Measurements from ENCODE around the gene YEATS2. TPM values are rescaled to one million over a fixed set of nuclear protein-coding genes. Genes with fewer than 3 reads are reported as not detected.
A peak's percentile ranks its signal among the peaks of the same experiment; 100 is the strongest.

YEATS2 gene
- total RNA-seq, 2 donors from 2014 or later: 62.2 to 120 TPM

GRCh38 chr3:183837894-183838293, 140.3 kb downstream of the YEATS2 start:
- Mint-ChIP-seq H3K4me3 (no peak overlapping the region), H3K27me3 (no peaks in the 10 kb centered on the region), H3K9me3 (no peaks in the 10 kb centered on the region), H3K36me3 (ENCODE audit: low read depth) (peaks cover 92% of the 10 kb centered on the region), H3K27ac (peak overlapping the region; percentile 29), H3K4me1 (no peaks in the 10 kb centered on the region)
- no peak for ATAC-seq (replicated peaks)

- H3K4me3 Mint-ChIP-seq: no peak overlapping the region
- H3K9me3 Mint-ChIP-seq: no peaks in the 10 kb centered on the region
- no peak overlapping the region for H3K27ac Mint-ChIP-seq
- H3K4me1 Mint-ChIP-seq: no peaks in the 10 kb centered on the region
- H3K27me3 Mint-ChIP-seq: no peaks in the 10 kb centered on the region
- H3K36me3 Mint-ChIP-seq (ENCODE audit: low read depth): peaks cover 92% of the 10 kb centered on the region
- no peak for ATAC-seq (replicated peaks)
Measured at GRCh38 chr3:183839751-183840150, 142.2 kb downstream of the YEATS2 start.

DNA sequence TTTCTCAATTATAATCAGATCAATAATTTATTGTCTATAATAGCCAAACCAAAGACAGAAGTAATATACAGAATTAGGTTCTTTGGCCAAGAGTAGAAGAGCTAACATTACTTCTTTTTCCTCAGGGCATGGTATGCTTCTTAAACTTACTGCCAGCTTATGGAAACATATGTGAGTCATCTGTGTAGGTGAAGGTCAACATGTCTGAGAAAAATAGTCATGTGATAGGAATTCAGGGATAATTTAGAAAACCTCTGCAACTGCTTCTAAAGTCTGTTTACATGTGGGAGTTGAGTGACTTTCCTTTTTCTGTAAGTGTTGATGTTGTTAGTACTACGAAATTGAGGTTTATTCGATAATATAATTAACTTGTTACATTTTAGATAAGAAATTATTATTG, 147.0 kb downstream of the YEATS2 start:
- Mint-ChIP-seq H3K27ac (peak overlapping the region; percentile 44), H3K36me3 (ENCODE audit: low read depth) (peaks cover 97% of the 10 kb centered on the region)
- peak; percentile 75 for ATAC-seq (replicated peaks)

GRCh38 chr3:183845090-183845489, 147.5 kb downstream of the YEATS2 start:
- H3K4me3 Mint-ChIP-seq: no peak overlapping the region
- H3K27me3 Mint-ChIP-seq: no peaks in the 10 kb centered on the region
- no peak for ATAC-seq (replicated peaks)
- H3K36me3 Mint-ChIP-seq (ENCODE audit: low read depth): peaks cover 97% of the 10 kb centered on the region
- H3K4me1 Mint-ChIP-seq: no peaks in the 10 kb centered on the region
- peak overlapping the region; percentile 47 for H3K27ac Mint-ChIP-seq
- no peaks in the 10 kb centered on the region for H3K9me3 Mint-ChIP-seq

More for the DNA sequence above, 147.0 kb downstream of the YEATS2 start:
- Mint-ChIP-seq H3K4me1 (no peaks in the 10 kb centered on the region), H3K9me3 (no peaks in the 10 kb centered on the region), H3K4me3 (no peak overlapping the region), H3K27me3 (no peaks in the 10 kb centered on the region)

GRCh38 chr3:183845608-183846288, 148.2 kb downstream of the YEATS2 start:
- Mint-ChIP-seq H3K27me3 (no peaks in the 10 kb centered on the region), H3K9me3 (no peaks in the 10 kb centered on the region), H3K4me1 (no peaks in the 10 kb centered on the region), H3K27ac (peak overlapping the region; percentile 47), H3K36me3 (ENCODE audit: low read depth) (peaks cover 97% of the 10 kb centered on the region), H3K4me3 (no peak overlapping the region)
- ATAC-seq (replicated peaks): no peak

DNA sequence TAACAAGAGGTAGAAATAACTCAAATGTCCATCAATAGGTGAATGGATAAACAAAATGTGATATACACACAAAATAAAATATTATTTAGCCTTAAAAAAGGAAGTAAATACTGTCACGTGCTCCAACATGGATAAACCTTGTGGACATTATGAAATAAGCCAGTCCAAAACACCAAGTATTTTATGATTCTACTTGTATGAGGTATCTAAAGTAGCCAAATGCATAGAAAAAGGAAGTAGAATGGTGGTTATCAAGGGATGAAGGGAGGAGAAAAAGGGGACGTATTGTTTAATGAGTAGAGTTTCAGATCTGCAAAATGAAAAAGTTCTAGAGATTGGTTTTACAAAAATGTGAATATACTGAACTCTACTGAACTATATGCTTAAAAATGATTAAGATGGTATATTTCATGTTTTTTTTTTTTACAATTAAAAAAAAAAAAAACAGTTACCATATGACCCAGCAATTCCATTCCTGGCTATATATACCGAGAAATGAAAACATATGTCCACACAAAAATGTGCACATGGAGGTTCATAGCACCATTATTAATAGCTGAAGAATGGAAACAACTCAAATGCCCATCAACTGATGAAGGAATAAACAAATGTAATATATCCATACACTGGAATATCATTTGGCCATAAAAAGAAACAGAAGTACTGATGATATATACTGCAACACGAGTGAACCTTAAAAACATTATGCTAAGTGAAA, 156.9 kb downstream of the YEATS2 start:
- H3K27me3 Mint-ChIP-seq: no peaks in the 10 kb centered on the region
- peaks cover 93% of the 10 kb centered on the region for H3K36me3 Mint-ChIP-seq (ENCODE audit: low read depth)
- no peak overlapping the region for H3K4me3 Mint-ChIP-seq
- H3K27ac Mint-ChIP-seq: no peak overlapping the region
- ATAC-seq (replicated peaks): no peak
- no peaks in the 10 kb centered on the region for H3K9me3 Mint-ChIP-seq
- no peaks in the 10 kb centered on the region for H3K4me1 Mint-ChIP-seq

- no peaks in the 10 kb centered on the region for H3K27me3 Mint-ChIP-seq
- peak overlapping the region; percentile 22 for H3K27ac Mint-ChIP-seq
- H3K9me3 Mint-ChIP-seq: no peaks in the 10 kb centered on the region
- ATAC-seq (replicated peaks): no peak
- H3K36me3 Mint-ChIP-seq (ENCODE audit: low read depth): peaks cover 93% of the 10 kb centered on the region
- no peaks in the 10 kb centered on the region for H3K4me1 Mint-ChIP-seq
- no peak overlapping the region for H3K4me3 Mint-ChIP-seq
Measured at GRCh38 chr3:183857863-183858262, 160.3 kb downstream of the YEATS2 start.

Other genes starting within 250 kb of the YEATS2 start
- 10 to 100 TPM; 33.5 to 39.7 TPM for gene KLHL6, start 142.1 kb upstream of the YEATS2 start, total RNA-seq
- 10 to 100 TPM in 1 of 2 donors, 1 to 10 TPM in 1; 7.7 to 25.1 TPM for gene KLHL24, start 62.2 kb upstream of the YEATS2 start, total RNA-seq
- 1 to 10 TPM; 1.4 to 2.0 TPM for gene MAP6D1, start 127.8 kb downstream of the YEATS2 start, total RNA-seq
- gene PARL, start 187.1 kb downstream of the YEATS2 start, total RNA-seq: 10 to 100 TPM; 78.9 to 97.6 TPM